Neural cell (in vitro differentiated cells): ENCODE results near the gene MCUR1. TPM values are rescaled to one million over a fixed set of nuclear protein-coding genes. Genes with fewer than 3 reads are reported as not detected.

Experiments
- H2AFZ ChIP-seq: fragments of 200-600, 300-800 bp; sonication (generic), shearing (Covaris generic); 2 replicates; pipeline ENCODE4 v1.6.0; 2014; ENCODE audit warnings: low read depth, mild to moderate bottlenecking, antibody characterized with exemption, low read length, moderate library complexity
- H3F3A ChIP-seq: fragments of 200-600 bp; shearing (Covaris generic); 2 replicates; pipeline ENCODE4 v1.6.1; 2016; ENCODE audit warnings: mild to moderate bottlenecking, moderate library complexity, mixed read lengths, antibody characterized with exemption, low read length; ENCODE audit not compliant: insufficient read depth, poor library complexity, severe bottlenecking
- H3K27ac ChIP-seq: fragments of 200-600, 300-800 bp; sonication (generic), shearing (Covaris generic); 2 replicates; pipeline ENCODE4 v1.5.1; 2014; ENCODE audit warnings: mild to moderate bottlenecking, low read length, moderate library complexity
- H3K27me3 ChIP-seq: fragments of 300-800, 200-600 bp; sonication (generic), shearing (Covaris generic); 2 replicates; pipeline ENCODE4 v1.6.0; 2014; ENCODE audit warnings: mild to moderate bottlenecking, low read depth, low read length, moderate library complexity; ENCODE audit not compliant: insufficient read depth
- H3K36me3 ChIP-seq: fragments of 300-800, 200-600 bp; sonication (generic), shearing (Covaris generic); 2 replicates; pipeline ENCODE4 v1.5.1; 2014; ENCODE audit warnings: mild to moderate bottlenecking, antibody characterized with exemption, low read length, moderate library complexity; ENCODE audit not compliant: insufficient read depth
- H3K4me2 ChIP-seq: fragments of 300-800, 200-600 bp; sonication (generic), shearing (Covaris generic); 2 replicates; pipeline ENCODE4 v1.6.0; 2014; ENCODE audit warnings: mild to moderate bottlenecking, low read length
- H3K4me3 ChIP-seq: fragments of 300-800, 200-600 bp; sonication (generic), shearing (Covaris generic); 2 replicates; pipeline ENCODE4 v1.5.1; 2014; ENCODE audit warnings: mild to moderate bottlenecking, low read length, moderate library complexity
- H3K79me2 ChIP-seq: fragments of 200-600 bp; shearing (Covaris generic); replicated peaks from 2 replicates; pipeline ENCODE4 v1.6.0; 2014; ENCODE audit warnings: mild to moderate bottlenecking, low read length, moderate library complexity; ENCODE audit not compliant: insufficient read depth
- H3K9ac ChIP-seq: fragments of 300-800, 200-600 bp; sonication (generic), shearing (Covaris generic); 2 replicates; pipeline ENCODE4 v1.6.1; 2016; ENCODE audit warnings: mild to moderate bottlenecking, low read length, mixed read lengths
- H3K9me2 ChIP-seq: fragments of 200-600 bp; shearing (Covaris generic); 2 replicates; pipeline ENCODE4 v1.6.1; 2016; ENCODE audit warnings: mild to moderate bottlenecking, low read length, mixed read lengths; ENCODE audit not compliant: insufficient read depth
- H3K9me3 ChIP-seq: fragments of 200-600, 300-800 bp; sonication (generic), shearing (Covaris generic); 2 replicates; pipeline ENCODE4 v1.6.1; 2016; ENCODE audit warnings: mild to moderate bottlenecking, mixed run types, low read length, moderate library complexity, mixed read lengths
- H4K20me1 ChIP-seq: fragments of 200-600 bp; shearing (Covaris generic); 2 replicates; pipeline ENCODE4 v1.6.1; 2016; ENCODE audit warnings: mild to moderate bottlenecking, mixed run types; ENCODE audit not compliant: insufficient read depth
- CTCF ChIP-seq: fragments of 450-650 bp; IDR thresholded peaks from 2 replicates; pipeline ENCODE4 v1.5.1; 2014; ENCODE audit warnings: antibody characterized with exemption, mild to moderate bottlenecking, moderate library complexity; ENCODE audit not compliant: poor library complexity, severe bottlenecking
- EP300 ChIP-seq: fragments of 450-650 bp; conservative IDR thresholded peaks from 2 replicates; pipeline ENCODE4 v1.6.1; 2014; ENCODE audit warnings: antibody characterized with exemption, mild to moderate bottlenecking, moderate library complexity; ENCODE audit not compliant: poor library complexity, severe bottlenecking
- EZH2 ChIP-seq: fragments of 200-600, 300-800 bp; shearing (Covaris generic), sonication (generic); IDR thresholded peaks from 2 replicates; pipeline ENCODE4 v1.6.1; 2014; ENCODE audit warnings: antibody characterized with exemption, low read length, borderline replicate concordance, mild to moderate bottlenecking; ENCODE audit not compliant: insufficient read depth, poor library complexity, severe bottlenecking
- MXI1 ChIP-seq: fragments of 450-650 bp; conservative IDR thresholded peaks from 2 replicates; pipeline ENCODE4 v1.6.1; 2014; ENCODE audit warnings: antibody characterized with exemption, mild to moderate bottlenecking; ENCODE audit not compliant: poor library complexity, severe bottlenecking
- POLR2AphosphoS5 ChIP-seq: IDR thresholded peaks from 2 replicates; pipeline ENCODE4 v1.6.1; 2012
- RAD21 ChIP-seq: fragments of 450-650 bp; conservative IDR thresholded peaks from 2 replicates; pipeline ENCODE4 v1.6.1; 2014; ENCODE audit warnings: antibody characterized with exemption, mild to moderate bottlenecking, moderate library complexity
- REST ChIP-seq: IDR thresholded peaks from 2 replicates; pipeline ENCODE4 v1.6.1; 2012; ENCODE audit warnings: borderline replicate concordance
- SMC3 ChIP-seq: fragments of 450-650 bp; conservative IDR thresholded peaks from 2 replicates; pipeline ENCODE4 v1.6.1; 2014; ENCODE audit warnings: antibody characterized with exemption, mild to moderate bottlenecking, moderate library complexity; ENCODE audit not compliant: poor library complexity
- TAF1 ChIP-seq: IDR thresholded peaks from 2 replicates; pipeline ENCODE4 v1.6.1; 2012; ENCODE audit warnings: low read depth
- polyA plus RNA-seq: library from polyadenylated mRNA; depleted of rRNA; stranded (reverse); fragments of >200 nt; gene quantifications from 2 replicates; pipeline ENCODE4 v1.2.3, GENCODE V29; 2014

The MCUR1 gene
- polyA plus RNA-seq, 1 donor from 2014 or later, result 10.0 TPM

GRCh38 chr6:13853871-13854270, 39.5 kb upstream of the MCUR1 start:
- no peak overlapping the region for H3K4me2 ChIP-seq
- no peaks in the 10 kb centered on the region for H4K20me1 ChIP-seq
- no peak overlapping the region for H2AFZ ChIP-seq
- H3K79me2 ChIP-seq, result no peaks in the 10 kb centered on the region
- H3F3A ChIP-seq, result no peaks in the 10 kb centered on the region
- no peak overlapping the region for H3K9ac ChIP-seq
- no peak for TF ChIP-seq REST
- no peak for TF ChIP-seq SMC3
- no peak for TF ChIP-seq EZH2
- no peak for TF ChIP-seq RAD21
- TF ChIP-seq CTCF, result no peak
- no peak for TF ChIP-seq EP300
- TF ChIP-seq POLR2AphosphoS5, result no peak
- TF ChIP-seq TAF1, result no peak
- no peak for TF ChIP-seq MXI1
- no peak overlapping the region for H3K27ac ChIP-seq
- no peaks in the 10 kb centered on the region for H3K36me3 ChIP-seq
- no peaks in the 10 kb centered on the region for H3K27me3 ChIP-seq
- H3K9me2 ChIP-seq, result no peaks in the 10 kb centered on the region
- no peaks in the 10 kb centered on the region for H3K9me3 ChIP-seq
- H3K4me3 ChIP-seq, result no peak overlapping the region

- Histone ChIP-seq H3K9me2 (no peaks in the 10 kb centered on the region), H3K9ac (no peak overlapping the region), H3F3A (no peaks in the 10 kb centered on the region), H3K27ac (no peak overlapping the region), H3K4me2 (no peak overlapping the region), H2AFZ (no peak overlapping the region), H3K27me3 (no peaks in the 10 kb centered on the region), H3K4me3 (no peak overlapping the region), H3K79me2 (no peaks in the 10 kb centered on the region), H4K20me1 (no peaks in the 10 kb centered on the region), H3K36me3 (no peaks in the 10 kb centered on the region), H3K9me3 (no peaks in the 10 kb centered on the region)
- TF ChIP-seq EP300 (no peak), CTCF (no peak), SMC3 (no peak)
These were observed 37.4 kb upstream of the MCUR1 start for GRCh38 chr6:13851803-13852202.
